A549 treated with Hydrocortisone at 1 μM for 4 hours (cell line): ENCODE data around the gene FBLN7. TPM values are rescaled to one million over a fixed set of nuclear protein-coding genes. Genes with fewer than 3 reads are reported as not detected.

Source experiments
- total RNA-seq: library from RNA; stranded (reverse); fragments of 200-300 nt; extraction: Qiagen RNA extraction; gene quantifications from 5 replicates; pipeline ENCODE4 v1.2.3, GENCODE V29; 2022

The FBLN7 gene
- total RNA-seq, result 0.44 to 0.66 TPM (median 0.56 TPM) in 5 replicates

GRCh38 chr2:112138159-112139032 is at the start of gene FBLN7:
Gene FBLN7 (plus strand): TSS chr2:112138385. CDS start chr2:112138656, 271 bp downstream.

Other genes with a start within 250 kb of the FBLN7 start
- 1.9 to 3.5 TPM (median 2.5 TPM) in 5 replicates for gene MERTK, start 239.8 kb upstream of the FBLN7 start, total RNA-seq
- 13.7 to 20.5 TPM (median 16.2 TPM) in 5 replicates for gene TMEM87B, start 83.1 kb upstream of the FBLN7 start, total RNA-seq
- 12.0 to 14.7 TPM (median 13.4 TPM) in 5 replicates for gene ZC3H8, start 116.7 kb downstream of the FBLN7 start, total RNA-seq
- gene ZC3H6, start 137.2 kb downstream of the FBLN7 start, total RNA-seq, result 0.29 to 0.69 TPM (median 0.31 TPM) in 5 replicates